PC-9 (cell line): ENCODE results near the gene ELP6. TPM values are rescaled to one million over a fixed set of nuclear protein-coding genes. Genes with fewer than 3 reads are reported as not detected.

ENCODE experiments used
- BruUV-seq: library from RNA; stranded (reverse); fragments of 400-500 nt; replicated peaks from 2 replicates; lab custom pipeline; 2021; lab: Mats Ljungman, UMichigan
- CTCF ChIA-PET: fragments of 300-600 bp; sonication (Branson Sonifier 250); formaldehyde crosslinking; loops from one replicate; lab custom pipeline; 2022; ENCODE audit warnings: antibody characterized with exemption; lab: Charles Lee
- POLR2A ChIA-PET: fragments of 300-600 bp; sonication (Branson Sonifier 250); formaldehyde crosslinking; loops from one replicate; lab custom pipeline; 2022; ENCODE audit warnings: antibody characterized with exemption; ENCODE audit not compliant: unreplicated experiment; lab: Charles Lee
- DNase-seq, 2 experiments: peaks; one replicate each; pipeline versions ENCODE4 v3.0.0 to v3.0.0-alpha.2; 2015 to 2022; ENCODE audit warnings: mixed read lengths in 1 of 2
- H2AFZ ChIP-seq: fragments of 200-600 bp; sonication (generic); 2 replicates; pipeline ENCODE4 v1.8.1; 2017; ENCODE audit warnings: antibody characterized with exemption
- H3F3A ChIP-seq: fragments of 200-600 bp; sonication (generic); 2 replicates; pipeline ENCODE4 v1.8.1; 2017; ENCODE audit warnings: antibody characterized with exemption, mild to moderate bottlenecking, low read depth; ENCODE audit not compliant: insufficient read depth
- H3K27ac ChIP-seq: fragments of 200-600 bp; sonication (generic); 2 replicates; pipeline ENCODE4 v1.6.1; 2016; ENCODE audit warnings: mixed run types
- H3K27me3 ChIP-seq: fragments of 200-600 bp; sonication (generic); 2 replicates; pipeline ENCODE4 v1.6.1; 2016; ENCODE audit warnings: low read depth, mixed run types; ENCODE audit not compliant: insufficient read depth
- H3K36me3 ChIP-seq: fragments of 200-600 bp; sonication (generic); 2 replicates; pipeline ENCODE4 v1.6.1; 2016; ENCODE audit warnings: low read depth, mixed run types
- H3K4me1 ChIP-seq: fragments of 200-600 bp; sonication (generic); replicated peaks from 2 replicates; pipeline ENCODE4 v1.6.1; 2016; ENCODE audit warnings: mixed run types; ENCODE audit not compliant: insufficient read depth
- H3K4me2 ChIP-seq: fragments of 200-600 bp; sonication (generic); 2 replicates; pipeline ENCODE4 v1.6.1; 2017; ENCODE audit warnings: mixed run types
- H3K4me3 ChIP-seq: fragments of 200-600 bp; sonication (generic); 2 replicates; pipeline ENCODE4 v1.6.1; 2016; ENCODE audit warnings: mixed run types
- H3K79me2 ChIP-seq: fragments of 200-600 bp; sonication (generic); 2 replicates; pipeline ENCODE4 v1.6.1; 2017; ENCODE audit warnings: low read depth, mixed run types
- H3K9me2 ChIP-seq: fragments of 200-600 bp; sonication (generic); 2 replicates; pipeline ENCODE4 v1.8.1; 2017; ENCODE audit warnings: mild to moderate bottlenecking; ENCODE audit not compliant: insufficient read depth
- H3K9me3 ChIP-seq: fragments of 200-600 bp; sonication (generic); 2 replicates; pipeline ENCODE4 v1.8.1; 2016; ENCODE audit warnings: low read depth; ENCODE audit not compliant: insufficient read depth
- H4K20me1 ChIP-seq: fragments of 200-600 bp; sonication (generic); 2 replicates; pipeline ENCODE4 v1.8.1; 2017; ENCODE audit not compliant: insufficient read depth
- CTCF ChIP-seq: fragments of 200-600 bp; sonication (generic); conservative IDR thresholded peaks from 2 replicates; pipeline ENCODE4 v1.6.1; 2017; ENCODE audit warnings: mixed run types, antibody characterized with exemption, mild to moderate bottlenecking, moderate library complexity
- EZH2 ChIP-seq: fragments of 200-600 bp; sonication (generic); IDR thresholded peaks from 2 replicates; pipeline ENCODE4 v1.8.0; 2017; ENCODE audit warnings: antibody characterized with exemption, low read depth
- intact Hi-C: fragments of 100-400 bp; cut with micrococcal nuclease; formaldehyde crosslinking; loops from one replicate; pipeline ENCODE4 v1.10.0; 2022; ENCODE audit not compliant: unreplicated experiment
- total RNA-seq: library from RNA; stranded (reverse); gene quantifications from 2 replicates; pipeline ENCODE4 v1.2.3, GENCODE V29; 2021

The ELP6 gene
- total RNA-seq, 1 experiment from 2014 or later, result 38.8 TPM

DNA sequence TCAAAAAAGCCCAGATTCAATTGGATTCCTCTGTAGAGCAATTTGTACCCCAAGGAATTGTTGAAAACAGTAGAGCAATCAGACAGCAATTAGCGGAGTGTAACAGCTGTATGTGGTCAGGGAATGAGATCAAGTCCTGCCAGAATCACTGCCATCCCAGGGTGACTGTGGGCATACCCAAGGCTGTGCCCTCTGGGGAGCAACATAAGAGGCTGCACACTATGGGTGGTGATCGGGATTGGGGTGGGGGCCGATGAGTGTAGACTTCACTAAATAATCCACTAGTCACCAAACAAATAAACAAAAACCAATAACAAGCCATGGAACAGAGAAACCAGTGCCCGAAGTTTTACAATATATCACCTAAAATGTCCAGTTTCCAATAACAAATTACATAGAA lies 12.1 kb upstream of the ELP6 start:
- POLR2A ChIA-PET, result no interaction called here
- H4K20me1 ChIP-seq, result no peaks in the 10 kb centered on the region
- no peak overlapping the region for H3K4me2 ChIP-seq
- DNase-seq, result no peak
- BruUV-seq, result no TSS peak
- no peaks in the 10 kb centered on the region for H3K27me3 ChIP-seq
- TF ChIP-seq CTCF (no peak), EZH2 (no peak)
- no peak overlapping the region for H3K27ac ChIP-seq
- H3K9me3 ChIP-seq, result no peaks in the 10 kb centered on the region
- CTCF ChIA-PET, result no interaction called here
- H3K36me3 ChIP-seq, result no peaks in the 10 kb centered on the region
- H3F3A ChIP-seq, result peaks cover 14% of the 10 kb centered on the region; the same call in 1 of the 2 replicates
- H3K9me2 ChIP-seq, result no peaks in the 10 kb centered on the region
- no peak overlapping the region for H2AFZ ChIP-seq
- intact Hi-C loops, result no loop called here
- H3K79me2 ChIP-seq, result no peaks in the 10 kb centered on the region
- no peaks in the 10 kb centered on the region; the same call in 1 of the 2 replicates for H3K4me1 ChIP-seq
- H3K4me3 ChIP-seq, result no peak overlapping the region

GRCh38 chr3:47523310-47524073 lies 10.0 kb upstream of the ELP6 start:
- Histone ChIP-seq H2AFZ (no peak overlapping the region), H3K9me3 (no peaks in the 10 kb centered on the region), H3K4me1 (no peaks in the 10 kb centered on the region; the same call in 1 of the 2 replicates), H3K27me3 (no peaks in the 10 kb centered on the region), H3K4me3 (no peak overlapping the region), H3K36me3 (no peaks in the 10 kb centered on the region), H4K20me1 (no peaks in the 10 kb centered on the region), H3K79me2 (no peaks in the 10 kb centered on the region), H3K4me2 (no peak overlapping the region), H3K27ac (no peak overlapping the region), H3F3A (peaks cover 11% of the 10 kb centered on the region; the same call in 1 of the 2 replicates), H3K9me2 (no peaks in the 10 kb centered on the region)
- TF ChIP-seq EZH2 (no peak), CTCF (no peak)
- POLR2A ChIA-PET, result interaction anchor here (0.7 kb wide), 1 partner anchor 67 kb away, joined by 6 read pairs; no protein-coding TSS in a partner anchor
- no peak for DNase-seq
- BruUV-seq, result no TSS peak
- CTCF ChIA-PET, result no interaction called here
- intact Hi-C loops, result no loop called here

GRCh38 chr3:47522082-47522987 lies 8.8 kb upstream of the ELP6 start:
- POLR2A ChIA-PET, result interaction anchor here (0.5 to 0.7 kb wide), 2 partner anchors 66 to 583 kb away, joined by 3 to 6 read pairs; no protein-coding TSS in a partner anchor
- H3K27ac ChIP-seq, result no peak overlapping the region
- H3K36me3 ChIP-seq, result no peaks in the 10 kb centered on the region
- no peaks in the 10 kb centered on the region for H3K79me2 ChIP-seq
- no peaks in the 10 kb centered on the region for H3F3A ChIP-seq
- peak; percentile 73 for DNase-seq
- H4K20me1 ChIP-seq, result no peaks in the 10 kb centered on the region
- H3K9me2 ChIP-seq, result no peaks in the 10 kb centered on the region
- CTCF ChIA-PET, result interaction anchor here (0.6 to 1.3 kb wide), 7 partner anchors 90 to 629 kb away, joined by 3 to 12 read pairs (median 3); no protein-coding TSS in a partner anchor
- intact Hi-C loops, result loop anchor here (1.0 kb wide), 3 partner anchors 267 to 629 kb away; no protein-coding TSS in a partner anchor
- no peak overlapping the region; the same call in 1 of the 2 replicates for H3K4me2 ChIP-seq
- H3K4me3 ChIP-seq, result no peak overlapping the region
- BruUV-seq, result no TSS peak
- H3K27me3 ChIP-seq, result no peaks in the 10 kb centered on the region
- H2AFZ ChIP-seq, result no peak overlapping the region
- H3K9me3 ChIP-seq, result no peaks in the 10 kb centered on the region
- TF ChIP-seq CTCF (peak; percentile 85), EZH2 (no peak)
- H3K4me1 ChIP-seq, result no peaks in the 10 kb centered on the region
